HG03457 (cell line): ENCODE data around the gene GRHL3.

Source experiments
- ATAC-seq: cut with Tn5 transposase; IDR thresholded peaks from one replicate; pipeline ENCODE4 v1.9.1; 2021; ENCODE audit warnings: moderate number of reproducible peaks; ENCODE audit not compliant: unreplicated experiment

The GRHL3 gene

GRCh38 chr1:24340770-24341169 lies 21.6 kb downstream of the GRHL3 start:
- no peak for ATAC-seq

- no peak for ATAC-seq
Measured at GRCh38 chr1:24341260-24341659, 22.1 kb downstream of the GRHL3 start.

DNA sequence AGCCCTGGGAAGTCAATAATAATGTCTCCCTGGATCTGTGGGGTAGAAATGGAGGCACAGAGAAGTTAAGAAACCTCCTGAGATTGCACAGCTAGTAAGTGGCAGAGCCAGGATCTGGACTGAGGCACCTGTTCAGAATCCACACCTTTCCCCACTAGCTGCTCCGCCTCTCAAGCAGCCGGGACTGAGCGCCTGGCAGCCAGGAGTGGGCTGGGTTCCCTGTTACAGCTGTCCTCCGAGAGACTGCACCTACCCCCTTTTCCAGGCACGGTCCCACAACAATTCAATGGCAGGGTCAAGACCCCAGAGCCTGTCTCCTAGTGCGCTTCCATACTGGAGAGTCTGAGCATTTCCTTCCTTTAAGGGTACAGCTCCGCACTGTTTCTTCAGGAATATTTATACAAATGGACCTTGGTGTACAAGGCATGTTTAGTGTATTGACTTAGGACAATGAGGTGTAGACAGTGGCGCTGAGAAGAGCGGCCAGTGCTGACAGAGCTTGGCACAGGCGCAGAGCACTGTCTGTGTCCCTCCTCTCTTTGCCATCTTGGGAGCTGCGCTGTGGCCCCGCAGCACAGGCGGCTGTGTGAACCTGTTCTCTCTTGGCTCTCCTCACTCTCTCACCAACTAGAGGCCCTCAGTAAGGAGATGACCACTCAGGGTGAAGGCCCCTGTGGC lies 24.4 kb downstream of the GRHL3 start:
- ATAC-seq, result no peak

GRCh38 chr1:24344090-24344742 lies 25.1 kb downstream of the GRHL3 start:
- ATAC-seq, result no peak

DNA sequence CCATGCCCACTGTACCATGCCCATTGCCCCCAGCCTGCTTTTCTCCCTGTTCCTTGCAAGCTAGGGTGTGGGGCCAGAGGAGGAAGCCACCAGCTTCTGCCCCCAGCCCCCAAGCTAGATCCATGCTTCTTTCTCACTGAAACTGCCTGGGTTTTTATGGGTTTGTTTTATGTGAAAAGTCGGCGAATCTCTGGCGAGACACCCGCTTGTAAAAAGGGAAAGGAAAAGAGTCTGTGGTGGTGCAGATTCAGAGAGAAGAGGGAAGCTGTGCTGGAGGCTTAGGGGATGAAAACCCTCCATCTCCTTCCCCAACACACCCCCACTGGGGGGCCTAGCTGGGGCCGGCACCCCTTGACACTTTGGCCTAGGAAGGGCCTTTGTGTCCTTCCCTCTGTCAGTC lies 26.2 kb downstream of the GRHL3 start:
- no peak for ATAC-seq

- ATAC-seq, result no peak
Measured at GRCh38 chr1:24347159-24347934, 28.2 kb downstream of the GRHL3 start.

- no peak for ATAC-seq
Measured at GRCh38 chr1:24348196-24348595, 29.0 kb downstream of the GRHL3 start.

- no peak for ATAC-seq
Measured at GRCh38 chr1:24349891-24350290, 30.7 kb downstream of the GRHL3 start.

GRCh38 chr1:24351247-24351646 lies 32.1 kb downstream of the GRHL3 start:
- no peak for ATAC-seq

DNA sequence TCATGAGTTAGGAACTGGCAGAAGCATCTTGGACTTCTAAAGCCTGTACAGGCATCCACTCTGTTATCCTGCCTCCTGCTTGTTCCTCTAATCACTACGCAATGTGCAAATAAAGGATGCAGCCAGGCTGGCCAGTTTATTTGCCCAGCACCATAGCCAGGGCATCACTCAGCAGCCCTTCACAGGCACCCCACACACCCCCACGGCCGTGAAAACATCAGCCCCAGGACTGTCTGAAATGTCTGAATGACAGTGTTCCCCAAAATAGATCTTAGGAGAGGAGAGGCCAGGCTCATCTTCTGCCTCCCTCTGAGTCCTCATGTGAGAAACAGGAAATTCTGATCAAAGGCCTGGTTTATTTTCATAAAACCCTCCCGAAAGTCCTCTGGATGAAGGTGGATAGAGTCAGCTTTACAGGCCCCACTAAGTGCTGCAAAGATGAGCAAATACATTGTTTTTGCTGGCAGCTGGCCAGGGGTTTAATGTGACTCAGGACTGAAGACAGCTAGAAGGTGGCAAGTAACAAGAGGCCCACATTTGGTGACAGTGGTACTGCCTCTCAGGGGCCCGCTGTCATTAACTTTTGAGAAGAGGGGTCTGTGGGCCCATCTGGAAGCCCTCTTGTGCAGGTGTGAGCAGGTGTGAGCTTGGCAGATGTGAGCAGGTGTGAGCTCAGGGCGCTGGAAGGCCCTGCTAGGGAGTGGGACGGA lies 32.9 kb downstream of the GRHL3 start:
- no peak for ATAC-seq

- no peak for ATAC-seq
Measured at GRCh38 chr1:24353292-24353891, 34.2 kb downstream of the GRHL3 start.

- no peak for ATAC-seq
Measured at GRCh38 chr1:24355466-24355865, 36.3 kb downstream of the GRHL3 start.

- no peak for ATAC-seq
Measured at GRCh38 chr1:24357038-24357437, 37.9 kb downstream of the GRHL3 start.

GRCh38 chr1:24360681-24361080 lies 41.5 kb downstream of the GRHL3 start:
- no peak for ATAC-seq

- no peak for ATAC-seq
Measured at GRCh38 chr1:24361811-24362210, 42.7 kb downstream of the GRHL3 start.

- no peak for ATAC-seq
Measured at GRCh38 chr1:24362396-24362795, 43.2 kb downstream of the GRHL3 start.

GRCh38 chr1:24362982-24363614 lies 43.9 kb downstream of the GRHL3 start:
- no peak for ATAC-seq

GRCh38 chr1:24363994-24364393 lies 44.8 kb downstream of the GRHL3 start:
- ATAC-seq, result no peak

DNA sequence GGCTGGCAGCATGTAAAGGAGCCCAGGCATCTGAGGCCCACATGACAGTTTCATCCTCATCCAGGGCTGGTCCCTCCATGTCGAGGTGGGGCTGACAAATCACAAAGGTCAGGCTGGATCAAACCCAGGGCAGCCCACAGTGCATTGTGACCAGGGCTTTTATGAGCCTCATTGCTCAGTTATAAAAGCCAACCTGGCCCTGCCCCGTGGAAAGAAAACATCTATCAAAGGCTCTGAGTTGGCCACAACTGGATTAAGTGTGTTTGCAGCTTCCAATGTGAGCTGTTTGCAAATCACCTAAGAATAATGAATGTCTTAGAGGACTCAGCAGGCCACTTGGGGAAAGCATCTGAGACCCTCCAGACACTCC lies 45.4 kb downstream of the GRHL3 start:
- ATAC-seq, result no peak

- ATAC-seq, result no peak
Measured at GRCh38 chr1:24364975-24365678, 46.0 kb downstream of the GRHL3 start.
